Erythroblast (primary cell): ENCODE results near the gene KCNH3.

Experiments used
- DNase-seq, 2 experiments: peaks; one replicate each; lab custom pipeline; 2025; lab: John Stamatoyannopoulos, UW
- GATA1 ChIP-seq: IDR thresholded peaks from 2 replicates; pipeline ENCODE4 v1.6.1; 2011; ENCODE audit warnings: low read depth, mild to moderate bottlenecking, control low read depth, low read length, moderate library complexity
- POLR2A ChIP-seq: IDR thresholded peaks from 2 replicates; pipeline ENCODE4 v1.6.1; 2011; ENCODE audit warnings: mild to moderate bottlenecking, low read length

KCNH3 gene

DNA sequence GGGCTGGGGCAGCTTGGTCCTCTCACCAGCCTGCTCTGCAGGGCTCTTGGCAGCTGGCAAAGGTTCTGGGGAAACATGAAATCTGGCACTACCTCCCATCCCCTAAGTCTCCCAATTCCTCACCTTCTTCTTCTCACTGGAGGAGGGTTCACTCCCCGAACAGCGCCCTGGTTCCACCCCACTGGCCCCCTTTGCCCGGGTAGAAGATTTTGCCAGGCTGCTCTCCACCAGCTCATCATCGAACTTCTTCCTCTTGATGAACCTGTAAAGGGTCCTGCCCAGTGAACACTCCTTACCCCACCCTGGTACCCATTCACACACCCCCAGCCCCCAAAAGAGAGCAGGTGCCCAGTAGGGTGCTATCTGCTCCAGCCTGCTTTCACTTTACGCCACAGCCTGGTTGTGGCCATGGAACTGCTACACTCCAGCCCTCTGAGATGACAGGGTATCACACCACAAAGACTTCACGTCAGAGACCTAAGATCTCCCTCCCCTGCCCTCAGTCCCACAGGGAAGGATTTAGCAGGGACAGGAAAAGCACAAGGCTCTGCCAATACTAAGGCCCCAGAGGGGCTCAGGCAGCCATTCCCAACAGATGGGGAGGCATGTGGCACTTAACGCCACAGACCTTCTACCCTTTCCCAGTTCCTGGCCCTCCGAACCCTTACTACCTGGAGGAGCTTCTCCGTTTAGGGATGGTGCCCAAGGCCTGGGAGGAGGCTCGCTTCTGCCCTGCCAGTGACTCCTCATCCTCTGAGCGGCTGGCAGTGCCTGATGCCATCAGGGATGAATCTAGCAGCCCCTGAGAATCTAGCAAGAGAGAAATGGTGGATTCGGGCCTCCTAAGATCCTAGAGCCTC is 26.8 kb downstream of the KCNH3 start:
- no peak for TF ChIP-seq GATA1
- no peak for TF ChIP-seq POLR2A
- no peak for DNase-seq

DNA sequence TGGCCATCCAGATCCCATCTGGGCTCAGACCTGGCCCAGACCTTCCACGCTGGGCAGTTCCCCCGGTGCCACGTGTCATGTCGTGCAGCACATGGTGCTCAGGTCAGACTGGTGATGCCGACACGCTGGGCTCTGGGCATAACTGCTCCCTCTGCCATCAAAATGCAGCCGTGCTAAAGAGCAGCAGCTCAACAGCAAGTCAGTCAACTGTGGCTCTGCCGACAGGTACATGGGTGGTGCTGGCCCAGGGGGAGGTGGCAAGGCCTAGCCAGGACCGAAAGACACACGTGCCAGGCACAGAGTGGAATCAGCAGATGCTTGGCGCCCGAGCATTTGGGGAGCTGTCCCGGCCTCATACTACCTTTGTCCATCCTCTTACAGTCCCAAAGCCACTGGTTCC is 27.5 kb downstream of the KCNH3 start:
- TF ChIP-seq GATA1, result no peak
- no peak for TF ChIP-seq POLR2A
- no peak for DNase-seq

DNA sequence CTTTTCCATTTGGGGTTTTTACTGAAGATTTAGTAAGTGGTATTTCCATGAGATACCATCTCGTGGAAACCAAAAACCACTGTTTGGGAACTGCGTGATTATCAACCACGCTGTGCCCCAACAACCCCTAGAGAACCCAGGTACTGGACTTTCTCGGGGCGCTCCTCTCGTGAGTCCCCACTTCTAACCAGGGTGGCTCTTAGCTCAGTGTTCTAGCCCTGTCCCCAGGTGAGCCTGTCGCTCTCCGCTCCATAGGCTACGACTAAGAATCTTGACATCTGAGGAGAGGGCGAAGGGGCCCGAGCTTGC is 28.4 kb downstream of the KCNH3 start:
- no peak for TF ChIP-seq GATA1
- no peak for TF ChIP-seq POLR2A

DNA sequence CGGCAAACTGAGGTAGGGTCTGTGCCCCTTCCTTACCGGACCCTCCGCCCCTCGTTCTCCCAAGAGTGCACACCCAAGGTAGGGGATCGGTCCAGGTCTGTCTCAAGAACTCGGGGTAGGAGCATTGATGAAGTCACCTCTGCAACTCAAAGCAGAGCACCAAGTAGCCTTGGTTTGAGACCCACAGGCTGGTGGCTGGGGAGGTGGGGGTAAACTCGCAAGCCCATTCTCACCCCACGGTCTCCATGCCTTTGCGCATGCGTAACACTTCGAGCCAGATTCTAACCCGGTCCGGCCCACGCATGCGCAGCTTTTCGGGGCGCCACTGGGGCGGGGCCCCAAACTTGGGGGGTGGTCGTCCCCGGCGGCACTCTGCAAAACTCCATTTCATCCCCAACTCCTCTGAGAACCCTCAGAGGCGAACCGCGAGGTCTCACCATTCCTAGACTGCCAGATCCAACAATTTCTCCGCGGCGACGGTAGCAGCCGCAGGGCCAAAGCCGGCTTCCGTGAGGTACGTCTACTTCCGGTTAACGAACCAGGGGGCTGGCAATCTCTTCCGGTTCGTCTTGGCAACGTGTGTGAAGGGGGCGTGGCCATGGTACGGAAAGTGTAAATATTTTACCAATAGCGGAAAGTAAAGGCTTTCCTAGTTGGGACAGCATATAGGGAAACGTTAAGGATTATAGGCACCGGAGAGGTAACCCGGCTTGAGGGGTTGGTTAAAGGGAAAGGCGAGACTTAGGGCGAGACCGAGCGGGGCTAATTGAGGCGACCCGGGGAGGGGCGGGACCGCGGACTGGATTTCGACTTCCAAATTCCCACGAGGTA is 29.0 kb downstream of the KCNH3 start, which contains the start of gene MCRS1:
Gene MCRS1, minus strand, starts transcription at position 532 of the 831 bp plus-strand sequence. CDS start 1,411 bp downstream, outside the sequence.
- TF ChIP-seq POLR2A, result peak; percentile 93
- TF ChIP-seq GATA1, result no peak
- DNase-seq, result peak; percentile 94

More for the DNA sequence above, 28.4 kb downstream of the KCNH3 start:
- no peak for DNase-seq

DNA sequence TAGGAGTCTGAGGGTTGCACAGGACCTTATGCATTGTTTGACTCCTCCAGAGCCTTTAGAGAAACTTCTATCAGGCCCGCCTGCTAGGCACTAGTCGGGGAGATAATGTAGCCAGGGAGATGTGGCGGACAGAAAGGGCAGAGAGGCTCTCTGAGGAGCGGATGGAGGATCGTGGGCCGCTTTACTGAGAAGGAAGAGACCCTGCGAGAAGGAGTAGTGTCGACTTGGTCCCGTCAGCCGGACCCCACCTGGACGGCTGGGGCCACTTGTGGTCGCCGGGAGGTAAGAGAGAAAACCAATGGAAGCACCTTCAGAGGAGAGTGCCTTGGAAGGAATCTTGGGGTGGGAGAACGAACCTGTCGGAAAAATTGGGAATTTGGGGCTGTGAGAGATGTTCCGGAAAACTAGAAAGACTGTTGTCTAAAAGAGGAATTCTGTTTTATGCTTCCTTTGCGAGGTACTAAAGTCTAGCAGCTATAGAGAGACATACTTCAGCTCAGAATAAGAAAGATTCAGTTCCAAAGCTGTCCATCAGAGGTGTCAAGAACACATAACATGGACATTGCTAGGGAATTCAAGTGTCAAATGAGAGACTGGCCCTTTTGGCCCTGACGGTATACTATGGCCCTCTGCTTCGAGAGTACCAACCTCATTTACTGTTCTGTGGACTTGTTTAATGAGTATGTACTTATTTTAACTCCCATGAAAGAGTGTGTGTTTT is 29.8 kb downstream of the KCNH3 start:
- no peak for TF ChIP-seq POLR2A
- TF ChIP-seq GATA1, result no peak
- DNase-seq, result peak; percentile 47 to 75

DNA sequence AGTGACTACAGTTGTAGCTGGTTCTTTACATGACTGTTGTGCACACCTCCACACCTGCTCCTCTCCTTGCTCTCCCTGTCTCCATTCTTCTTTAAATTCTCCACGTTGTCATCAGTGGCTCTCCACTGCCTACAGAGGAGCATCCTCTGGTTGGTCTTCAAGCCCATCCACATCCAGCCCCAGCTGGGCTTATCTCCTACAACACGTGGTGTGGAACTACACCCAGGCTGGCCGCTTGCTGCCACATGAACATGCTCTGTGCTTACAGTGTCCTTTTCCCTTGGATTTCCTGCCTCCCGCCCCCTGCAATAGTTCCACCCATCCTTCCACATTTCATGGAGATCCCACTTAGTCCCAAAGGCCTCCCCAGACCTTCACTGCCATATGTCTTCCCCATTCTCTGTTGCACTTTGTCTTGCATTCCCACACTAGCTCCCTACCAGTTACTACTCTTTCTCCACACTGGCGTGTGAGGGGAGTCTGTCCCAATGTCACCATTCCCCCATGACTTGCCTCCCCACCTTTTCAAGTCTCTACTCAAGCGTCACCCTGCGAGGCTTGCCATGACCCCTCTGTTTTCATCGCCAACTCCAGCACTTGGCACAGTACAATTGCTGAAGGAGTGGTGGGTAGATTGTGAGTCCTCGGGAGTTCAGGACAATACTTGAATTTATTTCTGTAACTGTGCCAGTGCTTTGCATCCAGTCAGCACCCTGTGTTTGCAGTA is 38.9 kb downstream of the KCNH3 start:
- no peak for TF ChIP-seq POLR2A
- TF ChIP-seq GATA1, result no peak
- peak; percentile 49 to 67 for DNase-seq

DNA sequence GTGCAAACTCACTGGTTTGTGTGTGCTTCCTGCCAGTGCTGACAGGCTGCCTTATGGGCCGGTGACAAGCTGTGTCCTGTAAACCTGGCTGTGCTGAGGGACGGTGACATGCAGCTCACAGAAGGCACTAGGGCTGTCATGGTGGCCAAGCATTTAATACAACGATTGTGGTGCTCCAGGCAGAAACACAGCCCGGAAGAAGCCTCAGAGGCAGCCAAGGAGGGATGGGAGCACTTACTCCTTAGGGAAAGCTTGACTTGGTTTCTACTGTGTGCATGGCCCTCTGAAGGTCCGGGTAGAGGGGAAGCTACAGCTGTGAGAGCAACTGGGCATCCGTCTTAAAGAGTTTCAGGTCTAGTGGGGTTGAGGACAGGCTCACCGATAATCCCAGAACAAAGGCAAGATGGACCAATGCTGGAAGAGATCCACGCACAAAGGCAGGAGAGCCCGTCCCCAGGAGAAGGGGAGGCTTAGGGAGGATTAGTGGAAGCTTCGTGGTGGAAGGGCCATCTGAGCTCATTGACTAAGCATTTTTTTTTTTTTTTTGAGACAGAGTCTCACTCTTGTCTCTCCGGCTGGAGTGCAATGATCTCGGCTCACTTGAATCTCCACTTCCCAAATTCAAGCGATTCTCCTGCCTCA is 39.8 kb downstream of the KCNH3 start:
- no peak for DNase-seq
- TF ChIP-seq POLR2A (no peak), GATA1 (no peak)

DNA sequence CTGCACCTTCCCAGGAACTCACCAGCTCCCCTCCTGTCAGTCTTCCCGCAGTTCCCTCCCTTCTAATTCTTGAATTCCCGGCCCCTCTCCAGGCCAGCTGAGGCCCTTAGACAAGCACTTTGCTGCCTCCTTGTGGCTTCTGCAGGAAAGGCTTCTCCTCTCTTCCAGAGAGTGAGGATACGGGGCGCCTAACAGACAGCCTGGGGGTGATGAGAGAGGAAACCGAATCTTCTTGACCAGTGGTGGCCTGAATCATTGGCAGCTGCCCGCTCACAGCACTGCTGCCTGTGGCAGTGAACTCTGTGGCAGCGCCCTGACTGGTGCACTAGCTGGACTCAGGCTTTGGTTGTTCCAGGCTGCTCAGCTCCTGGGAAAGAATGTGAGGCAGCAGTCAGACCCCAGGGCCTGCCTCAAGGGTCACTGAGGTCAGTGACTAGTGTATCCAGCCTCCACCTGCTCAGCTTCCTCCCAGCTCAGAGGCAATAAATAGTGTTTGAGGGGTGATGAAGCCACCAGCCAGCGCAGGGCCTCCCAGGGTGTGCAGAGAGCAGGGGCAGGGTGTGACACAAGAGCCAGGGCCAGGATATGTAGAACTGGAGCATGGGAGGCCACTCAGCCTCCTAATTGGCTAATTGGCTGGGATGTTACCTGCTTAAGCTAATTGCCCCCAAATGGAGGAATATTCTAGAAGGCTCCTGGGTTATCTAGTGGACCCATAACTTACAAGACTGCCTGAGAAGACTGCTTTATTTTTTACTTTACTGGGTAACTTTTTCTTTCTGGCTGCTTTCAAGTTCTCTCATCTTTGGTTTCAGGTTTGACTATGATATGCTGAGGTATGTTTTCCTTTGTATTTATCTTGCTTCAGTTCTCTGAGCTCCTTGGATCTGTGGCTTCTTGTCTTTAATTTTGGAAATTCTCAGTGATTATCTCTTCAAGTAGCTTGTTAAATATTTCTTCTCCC is 42.0 kb downstream of the KCNH3 start:
- DNase-seq, result peak; percentile 54 to 74
- TF ChIP-seq GATA1 (no peak), POLR2A (no peak)

DNA sequence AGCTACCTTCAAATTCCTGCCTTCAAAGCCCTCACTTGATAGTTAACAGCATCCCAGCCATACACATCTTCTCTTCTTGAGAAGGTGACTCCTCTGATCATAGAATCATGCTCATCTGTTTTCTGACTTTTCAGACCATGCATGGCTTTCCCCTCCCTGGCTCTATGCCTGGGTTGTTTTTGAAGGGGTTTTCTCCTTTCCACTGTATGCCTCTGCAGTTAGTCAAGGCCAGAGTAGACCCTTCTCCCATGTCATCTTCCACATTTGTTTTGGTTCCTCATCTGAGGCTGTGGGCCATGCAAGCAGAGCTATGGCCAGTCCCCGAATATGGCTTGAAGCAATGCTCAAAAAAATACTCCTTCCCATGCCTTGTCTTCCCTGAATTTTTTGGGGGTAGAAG is 43.4 kb downstream of the KCNH3 start:
- DNase-seq, result no peak
- TF ChIP-seq GATA1 (no peak), POLR2A (no peak)

DNA sequence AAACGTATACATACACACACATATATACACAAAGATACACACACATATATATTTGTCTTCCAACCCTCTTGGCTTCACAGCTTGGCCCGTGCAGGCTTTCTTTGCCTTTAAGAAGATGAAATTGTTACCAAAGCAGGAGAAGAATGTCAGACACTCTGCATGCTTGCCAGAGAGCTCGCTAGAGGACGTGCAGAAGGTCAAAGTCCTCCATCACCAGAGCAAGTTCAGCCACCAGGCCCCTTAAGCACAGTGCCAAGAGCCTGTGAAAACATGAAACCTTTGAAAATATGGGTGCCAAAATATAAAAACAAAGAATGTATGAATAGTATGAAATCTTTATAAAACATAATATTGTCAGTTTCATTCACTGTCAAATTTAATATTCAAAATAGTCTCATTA is 44.0 kb downstream of the KCNH3 start:
- no peak for DNase-seq
- TF ChIP-seq GATA1 (no peak), POLR2A (no peak)

DNA sequence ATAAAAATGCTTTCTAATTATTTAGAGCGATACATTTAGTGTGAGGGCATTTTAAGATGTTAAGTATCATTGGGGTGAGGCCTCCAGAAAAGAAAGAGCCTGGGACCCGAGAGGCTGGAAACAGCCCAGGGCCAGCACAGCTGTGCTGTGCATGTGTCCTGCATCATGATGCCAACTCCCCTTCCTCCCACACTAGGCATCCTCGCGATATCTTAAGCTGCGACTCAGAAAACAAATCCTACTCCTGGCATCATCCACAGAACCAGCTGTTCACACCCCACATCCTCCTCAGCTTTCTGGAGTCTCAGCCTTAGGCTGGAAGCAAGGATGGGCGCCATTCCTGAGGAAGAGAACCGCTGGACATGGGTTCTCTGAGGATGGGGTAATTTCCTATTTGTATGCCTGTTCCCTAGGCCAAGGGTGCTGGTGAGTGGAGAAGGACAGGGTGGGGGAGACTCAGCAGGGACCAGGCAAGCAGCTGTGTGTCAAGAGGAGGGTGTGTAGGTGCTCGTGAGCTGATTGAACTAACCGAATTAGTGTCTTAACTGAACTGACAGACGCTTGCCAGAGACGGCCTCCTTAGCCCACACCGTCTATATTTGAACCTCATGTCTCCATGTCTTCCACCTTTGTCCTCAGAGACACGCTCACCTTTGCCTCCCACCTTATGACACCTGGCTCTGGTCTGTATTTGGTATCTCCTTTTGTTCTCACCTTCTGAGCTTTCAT is 44.7 kb downstream of the KCNH3 start:
- DNase-seq, result no peak
- no peak for TF ChIP-seq GATA1
- no peak for TF ChIP-seq POLR2A
